Forelimb muscle (tissue), 1 donor: ENCODE results near the gene DHCR24. TPM values are rescaled to one million over a fixed set of nuclear protein-coding genes. Genes with fewer than 3 reads are reported as not detected.
"Not testable (repeated sequence)": the region's sequence is repeated elsewhere in the genome, so short reads cannot be mapped to it uniquely, and the experiment has no call there.

ENCODE experiments used
- DNase-seq: peaks from one replicate; pipeline ENCODE4 v3.0.0-alpha.2; 2013; ENCODE audit warnings: low read depth
- polyA plus RNA-seq: library from polyadenylated mRNA; unstranded; fragments of 120-200 nt; gene quantifications from one replicate; pipeline ENCODE4 v1.2.1, GENCODE V29; 2013; ENCODE audit not compliant: insufficient read length

Gene DHCR24
- polyA plus RNA-seq, 1 donor, result 19.2 TPM

GRCh38 chr1:54887665-54888071, 673 bp upstream of the DHCR24 start:
- no peak for DNase-seq

- no peak for DNase-seq
Observed at GRCh38 chr1:54885807-54886723, 930 bp downstream of the DHCR24 start.

GRCh38 chr1:54885237-54885679, 1.7 kb downstream of the DHCR24 start:
- DNase-seq, result no peak

GRCh38 chr1:54884768-54885167, 2.2 kb downstream of the DHCR24 start:
- DNase-seq, result no peak

- no peak for DNase-seq
Observed at GRCh38 chr1:54884135-54884586, 2.8 kb downstream of the DHCR24 start.

- DNase-seq, result no peak
Observed at GRCh38 chr1:54883349-54884102, 3.5 kb downstream of the DHCR24 start.

- no peak for DNase-seq
Observed at GRCh38 chr1:54882519-54882918, 4.5 kb downstream of the DHCR24 start.

- not testable (repeated sequence) for DNase-seq
Observed at GRCh38 chr1:54881604-54882003, 5.4 kb downstream of the DHCR24 start.

GRCh38 chr1:54879872-54880271, 7.1 kb downstream of the DHCR24 start:
- no peak for DNase-seq

- no peak for DNase-seq
Observed at GRCh38 chr1:54876814-54877213, 10.2 kb downstream of the DHCR24 start.

GRCh38 chr1:54875000-54875399, 12.0 kb downstream of the DHCR24 start:
- DNase-seq, result no peak

GRCh38 chr1:54874079-54874830, 12.7 kb downstream of the DHCR24 start:
- DNase-seq, result no peak

- DNase-seq, result no peak
Observed at GRCh38 chr1:54872036-54872331, 15.0 kb downstream of the DHCR24 start.

GRCh38 chr1:54871275-54872035, 15.5 kb downstream of the DHCR24 start:
- no peak for DNase-seq

GRCh38 chr1:54870869-54871268, 16.1 kb downstream of the DHCR24 start:
- no peak for DNase-seq

- DNase-seq, result no peak
Observed at GRCh38 chr1:54869173-54869851, 17.7 kb downstream of the DHCR24 start.

GRCh38 chr1:54867717-54868057, 19.3 kb downstream of the DHCR24 start:
- DNase-seq, result no peak

GRCh38 chr1:54866801-54867716, 19.9 kb downstream of the DHCR24 start:
- no peak for DNase-seq

GRCh38 chr1:54865238-54866073, 21.5 kb downstream of the DHCR24 start:
- DNase-seq, result no peak
